H1 (cell line): ENCODE data around the gene SPINDOC.

Experiments used
- CTCF ChIP-seq, 3 experiments: IDR thresholded peaks; 1 replicate in 2 of 3; 2 replicates in 1 of 3; pipeline versions ENCODE4 v1.5.1 to v1.6.1; 2011; ENCODE audit warnings: low read length in 3 of 3, mild to moderate bottlenecking in 3 of 3, inconsistent platforms in 2 of 3, low read depth in 1 of 3, moderate library complexity in 1 of 3; ENCODE audit not compliant: insufficient read depth in 1 of 3; ENCODE audit errors: control extremely low read depth in 1 of 3
- JUND ChIP-seq: IDR thresholded peaks from 2 replicates; pipeline ENCODE4 v1.6.1; 2011; ENCODE audit warnings: mild to moderate bottlenecking, improper control_type of control experiment, low read length
- POLR2A ChIP-seq, 2 experiments: IDR thresholded peaks; 1 replicate in 1 of 2; 2 replicates in 1 of 2; pipeline ENCODE4 v1.6.1; 2011; ENCODE audit warnings: low read depth in 2 of 2, low read length in 2 of 2, mild to moderate bottlenecking in 2 of 2; ENCODE audit errors: control extremely low read depth in 1 of 2
- RBBP5 ChIP-seq: IDR thresholded peaks from 2 replicates; pipeline ENCODE4 v1.7.1; 2012; ENCODE audit warnings: low read depth, mild to moderate bottlenecking, inconsistent platforms, low read length, moderate library complexity, borderline replicate concordance
- RFX5 ChIP-seq: IDR thresholded peaks from 2 replicates; pipeline ENCODE4 v1.6.1; 2011; ENCODE audit warnings: low read depth, low read length, improper control_type of control experiment, borderline replicate concordance
- TCF12 ChIP-seq: IDR thresholded peaks from 2 replicates; pipeline ENCODE4 v1.6.1; 2011; ENCODE audit warnings: low read depth, mild to moderate bottlenecking, low read length

GRCh38 chr11:63869683-63870082, 56.4 kb downstream of the SPINDOC start:
- TF ChIP-seq TCF12 (no peak), POLR2A (IDR thresholded peaks at IDR 0.05; ENCODE audit: control extremely low read depth in 1 of 2, low read depth in 2 of 2, low read length in 2 of 2) (no peak), RFX5 (no peak), CTCF (IDR thresholded peaks at IDR 0.05; ENCODE audit: control extremely low read depth in 1 of 3, insufficient read depth in 1 of 3, low read depth in 1 of 3, low read length in 3 of 3) (no peak), JUND (no peak), RBBP5 (no peak)
